GM12865 (cell line): ENCODE results near the gene PNPLA7.
"Not testable (repeated sequence)": the region's sequence is repeated elsewhere in the genome, so short reads cannot be mapped to it uniquely, and the experiment has no call there.

Source experiments
- DNase-seq: peaks from one replicate; pipeline ENCODE4 v3.0.0; 2010; ENCODE audit warnings: low read depth
- H3K4me3 ChIP-seq: 2 replicates; pipeline ENCODE4 v1.5.1; 2011; ENCODE audit warnings: mild to moderate bottlenecking, low read depth, low read length, control low read depth
- TF ChIP-seq, protein P1 (sequence below): IDR thresholded peaks from 2 replicates; pipeline ENCODE4 v1.5.1; 2011; ENCODE audit warnings: low read length, control low read depth, low read depth, inconsistent platforms; ENCODE audit not compliant: insufficient read depth; ENCODE audit errors: missing control alignments

The PNPLA7 gene

DNA sequence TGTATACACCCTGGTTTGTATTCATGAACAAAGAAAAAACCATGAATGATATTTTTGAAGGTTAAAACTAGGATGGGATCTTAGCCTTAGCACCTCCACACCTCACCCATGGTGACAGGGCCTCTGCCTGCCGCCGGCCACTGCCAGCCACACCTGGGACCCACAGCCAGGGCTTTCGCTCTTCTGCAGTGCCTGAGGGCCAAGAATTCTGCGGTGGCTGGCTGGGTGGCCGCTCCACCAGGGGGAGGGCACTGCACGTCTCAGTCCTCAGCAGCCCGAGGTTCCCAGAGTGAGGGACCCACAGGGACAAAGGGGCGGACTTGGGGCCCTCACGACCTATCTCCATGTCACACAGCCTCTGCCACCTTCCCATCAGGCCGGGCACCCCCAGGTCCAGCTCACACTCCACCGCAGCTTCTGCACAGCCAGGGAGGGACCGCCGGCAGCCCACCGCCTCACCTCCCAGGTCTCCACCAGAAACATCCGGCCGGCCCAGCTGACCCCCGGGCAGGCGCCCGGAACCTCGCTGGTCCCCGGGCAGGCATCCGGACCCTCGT is 134.1 kb downstream of the PNPLA7 start:
- DNase-seq: no peak
- TF ChIP-seq, protein P1, sequence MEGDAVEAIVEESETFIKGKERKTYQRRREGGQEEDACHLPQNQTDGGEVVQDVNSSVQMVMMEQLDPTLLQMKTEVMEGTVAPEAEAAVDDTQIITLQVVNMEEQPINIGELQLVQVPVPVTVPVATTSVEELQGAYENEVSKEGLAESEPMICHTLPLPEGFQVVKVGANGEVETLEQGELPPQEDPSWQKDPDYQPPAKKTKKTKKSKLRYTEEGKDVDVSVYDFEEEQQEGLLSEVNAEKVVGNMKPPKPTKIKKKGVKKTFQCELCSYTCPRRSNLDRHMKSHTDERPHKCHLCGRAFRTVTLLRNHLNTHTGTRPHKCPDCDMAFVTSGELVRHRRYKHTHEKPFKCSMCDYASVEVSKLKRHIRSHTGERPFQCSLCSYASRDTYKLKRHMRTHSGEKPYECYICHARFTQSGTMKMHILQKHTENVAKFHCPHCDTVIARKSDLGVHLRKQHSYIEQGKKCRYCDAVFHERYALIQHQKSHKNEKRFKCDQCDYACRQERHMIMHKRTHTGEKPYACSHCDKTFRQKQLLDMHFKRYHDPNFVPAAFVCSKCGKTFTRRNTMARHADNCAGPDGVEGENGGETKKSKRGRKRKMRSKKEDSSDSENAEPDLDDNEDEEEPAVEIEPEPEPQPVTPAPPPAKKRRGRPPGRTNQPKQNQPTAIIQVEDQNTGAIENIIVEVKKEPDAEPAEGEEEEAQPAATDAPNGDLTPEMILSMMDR: no peak
- no peak overlapping the region for H3K4me3 ChIP-seq

DNA sequence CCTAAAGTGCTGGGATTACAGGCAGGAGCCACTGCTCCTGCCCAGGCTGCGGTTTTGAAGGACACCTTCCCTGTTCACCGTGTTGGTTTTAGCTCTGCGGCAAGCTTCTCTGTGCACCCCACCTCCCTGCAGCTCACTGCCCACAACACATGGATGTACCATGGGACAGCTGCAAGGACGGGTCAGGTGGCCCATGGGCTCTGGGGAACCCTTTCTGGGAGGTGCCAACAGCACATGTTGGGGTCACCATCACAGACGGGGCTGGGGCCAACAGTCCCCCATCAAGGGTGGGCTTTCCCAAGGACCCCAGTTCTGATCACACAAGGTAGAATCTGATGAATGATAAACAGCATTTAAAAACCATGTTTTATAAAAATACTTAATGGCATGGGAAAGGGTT is 134.8 kb downstream of the PNPLA7 start:
- TF ChIP-seq, protein P1: no peak
- no peak for DNase-seq
- H3K4me3 ChIP-seq: no peak overlapping the region

DNA sequence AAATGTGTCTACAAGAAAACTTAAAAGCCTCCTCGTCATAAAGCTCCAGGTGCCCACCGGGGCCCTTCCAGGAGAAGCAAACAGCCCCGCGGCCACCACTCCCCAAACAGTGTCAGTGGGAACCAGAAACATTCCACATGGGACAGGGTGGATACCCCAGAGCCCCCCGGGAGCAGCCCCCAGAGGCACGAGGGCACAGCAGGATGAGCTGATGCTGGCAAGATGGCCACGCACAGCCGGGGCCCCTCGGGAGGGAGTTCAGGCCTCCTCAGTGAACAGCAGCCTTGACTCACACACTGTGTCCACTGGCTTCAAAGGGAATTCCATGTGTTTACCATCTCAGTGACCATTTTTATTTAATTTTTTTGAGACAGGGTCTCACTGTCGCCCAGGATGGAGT is 137.8 kb downstream of the PNPLA7 start:
- no peak overlapping the region for H3K4me3 ChIP-seq
- TF ChIP-seq, protein P1: no peak
- DNase-seq: no peak

DNA sequence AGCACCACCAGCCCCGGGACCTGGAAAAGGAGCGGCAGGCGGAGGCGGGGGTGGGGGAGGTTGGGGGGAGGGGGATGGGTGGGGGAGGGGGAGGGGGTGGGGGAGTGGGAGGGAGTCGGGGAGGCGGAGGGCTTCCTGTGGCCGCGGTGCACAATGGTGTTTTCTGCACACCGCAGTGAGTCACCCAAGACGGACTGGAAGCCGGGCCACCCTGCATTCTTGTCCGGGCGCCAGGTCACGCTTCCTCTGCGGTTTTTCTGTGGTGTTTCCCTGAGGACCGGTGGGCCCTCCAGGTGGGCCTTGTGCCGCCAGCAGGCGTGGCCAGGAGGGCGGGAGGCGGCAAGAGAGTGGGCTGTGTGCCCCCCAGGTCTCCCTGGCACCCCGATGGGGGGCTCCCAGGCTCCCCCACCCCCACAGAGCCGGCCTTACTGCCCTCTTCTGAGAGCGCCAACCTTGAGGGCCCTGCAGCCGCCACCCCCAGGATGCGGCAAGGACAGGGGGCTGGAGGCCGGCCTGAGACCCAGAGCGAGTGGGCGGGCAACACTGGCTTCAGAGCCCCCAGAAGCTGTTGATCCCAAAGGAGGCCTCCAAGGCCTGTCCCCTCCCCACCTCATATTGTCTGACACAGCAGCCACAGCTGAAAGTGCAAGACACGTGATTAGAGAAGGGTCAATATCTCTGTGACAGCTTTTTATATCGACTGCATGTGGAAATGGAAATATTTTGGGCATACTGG is 138.4 kb downstream of the PNPLA7 start:
- H3K4me3 ChIP-seq: peak overlapping the region; percentile 16; the same call in 1 of the 2 replicates
- TF ChIP-seq, protein P1: no peak
- DNase-seq: peak; percentile 90

DNA sequence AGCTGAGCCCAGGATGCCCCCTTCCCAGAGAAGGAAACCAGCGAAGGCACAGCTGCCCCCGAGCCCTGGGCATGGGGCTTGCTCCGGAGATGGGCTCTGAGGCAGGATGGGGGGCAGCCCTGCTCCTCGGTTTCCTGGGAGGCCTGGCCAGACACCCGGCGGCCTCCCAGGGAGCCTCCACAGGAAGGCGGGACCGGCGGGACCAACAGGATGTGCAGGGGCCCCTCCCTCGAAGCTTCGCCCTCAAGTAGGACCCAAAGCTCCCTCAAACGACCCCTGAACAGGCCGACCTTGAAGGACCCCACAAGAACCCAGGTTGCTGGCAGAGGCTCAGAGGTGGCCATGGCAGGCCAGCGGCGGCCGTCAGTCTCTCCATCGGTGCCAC is 138.9 kb downstream of the PNPLA7 start:
- TF ChIP-seq, protein P1: no peak
- DNase-seq: no peak
- no peak overlapping the region for H3K4me3 ChIP-seq

DNA sequence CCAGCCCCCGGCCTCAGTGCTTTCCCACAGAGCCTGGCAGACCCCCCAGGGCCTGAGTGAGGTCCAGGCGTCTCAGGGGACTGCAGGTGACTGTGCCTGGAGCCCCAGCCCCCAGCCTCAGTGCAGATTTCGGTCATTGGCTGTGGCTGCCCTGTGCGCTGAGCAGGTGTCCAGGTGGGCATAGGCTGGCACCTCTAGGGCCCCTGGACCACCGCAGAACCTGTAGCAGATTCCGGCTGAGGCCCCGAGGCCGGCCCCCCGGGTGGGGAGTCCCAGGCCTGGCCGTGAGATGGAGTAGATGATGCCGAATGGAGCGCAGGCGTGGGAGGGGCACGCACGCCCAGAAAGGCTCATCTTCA is 139.3 kb downstream of the PNPLA7 start:
- H3K4me3 ChIP-seq: no peak overlapping the region

DNA sequence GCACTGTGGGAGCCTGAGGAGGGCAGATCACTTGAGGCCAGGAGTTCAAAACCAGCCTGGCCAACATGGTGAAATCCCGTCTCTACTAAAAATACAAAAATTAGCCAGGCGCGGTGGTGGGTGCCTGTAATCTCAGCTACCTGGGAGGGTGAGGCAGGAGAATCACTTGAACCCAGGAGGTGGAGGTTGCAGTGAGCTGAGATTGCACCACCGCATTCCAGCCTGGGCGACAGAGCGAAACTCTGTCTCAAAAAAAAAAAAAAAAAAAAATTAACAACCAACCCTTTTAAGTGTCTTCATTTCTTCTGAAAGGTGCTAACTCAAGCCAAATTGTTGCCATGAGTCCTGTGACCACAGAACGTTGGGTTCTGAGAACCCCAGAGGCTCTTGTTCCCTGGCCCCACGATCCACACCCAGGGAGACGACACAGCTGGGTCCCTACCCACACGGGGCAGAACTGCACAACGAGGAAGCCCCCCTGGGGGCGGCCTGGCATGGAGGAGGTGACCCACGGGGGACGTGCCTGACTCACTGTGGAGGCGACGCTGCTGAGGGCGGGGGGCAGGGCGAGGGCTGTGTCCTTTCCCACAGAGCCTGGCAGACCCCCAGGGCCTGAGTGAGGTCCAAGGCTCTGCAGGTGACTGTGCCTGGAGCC is 139.8 kb downstream of the PNPLA7 start:
- H3K4me3 ChIP-seq, DNase-seq: not testable (repeated sequence)

More for the DNA sequence above, 139.3 kb downstream of the PNPLA7 start:
- DNase-seq: no peak
- TF ChIP-seq, protein P1: no peak
